ENCODE results near the gene GPC4.

DNA sequence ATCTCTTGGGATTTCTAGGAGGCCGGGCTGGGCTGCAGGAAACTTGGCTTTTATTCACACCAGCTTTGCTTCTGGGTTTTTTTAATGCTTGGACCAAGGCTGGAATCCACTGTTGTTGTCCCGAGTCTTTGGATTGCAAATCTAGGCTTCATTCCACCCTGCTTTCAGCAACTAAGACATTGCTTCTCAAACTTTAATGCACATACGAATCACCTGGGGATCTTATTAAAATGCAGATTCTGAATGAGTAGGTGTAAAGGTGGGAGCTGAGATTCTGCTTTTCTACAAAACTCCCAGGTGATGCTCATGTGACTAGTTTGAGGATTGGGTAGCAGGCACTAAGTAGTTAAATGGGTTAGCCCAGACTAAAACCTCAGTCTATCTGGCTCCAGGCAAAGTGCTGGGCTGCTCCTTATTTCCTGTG is 39.2 kb upstream of the GPC4 start:
- TF ChIP-seq CTCF (conservative IDR thresholded peaks at IDR 0.05): no peak
- no peak for TF ChIP-seq EZH2 (IDR thresholded peaks at IDR 0.05; ENCODE audit: low read depth)

Data from PC-9 (cell line).